ENCODE results near the gene EPN1.

The EPN1 gene

GRCh38 chr19:55650126-55650557, 24.9 kb upstream of the EPN1 start:
- TF ChIP-seq TAF1 (IDR thresholded peaks at IDR 0.05; ENCODE audit: low read depth) (no peak), CREB1 (IDR thresholded peaks at IDR 0.05; ENCODE audit: low read depth) (no peak), TCF12 (IDR thresholded peaks at IDR 0.05; ENCODE audit: low read depth) (no peak), YY1 (IDR thresholded peaks at IDR 0.05; ENCODE audit: low read depth) (no peak), RAD21 (IDR thresholded peaks at IDR 0.05; ENCODE audit: low read depth) (no peak), TEAD4 (IDR thresholded peaks at IDR 0.05) (no peak), EP300 (IDR thresholded peaks at IDR 0.05; ENCODE audit: borderline replicate concordance) (no peak), MAX (IDR thresholded peaks at IDR 0.05) (no peak), EGR1 (IDR thresholded peaks at IDR 0.05) (no peak), CEBPB (IDR thresholded peaks at IDR 0.05) (no peak), NFIC (IDR thresholded peaks at IDR 0.05) (no peak), REST (IDR thresholded peaks at IDR 0.05; ENCODE audit: low read depth) (no peak), ZBTB7A (IDR thresholded peaks at IDR 0.05; ENCODE audit: low read depth) (no peak), USF1 (IDR thresholded peaks at IDR 0.05) (no peak), FOXM1 (IDR thresholded peaks at IDR 0.05; ENCODE audit: borderline replicate concordance, low read depth) (no peak)

- TF ChIP-seq TCF12 (IDR thresholded peaks at IDR 0.05; ENCODE audit: low read depth): no peak
- no peak for TF ChIP-seq TAF1 (IDR thresholded peaks at IDR 0.05; ENCODE audit: low read depth)
- TF ChIP-seq YY1 (IDR thresholded peaks at IDR 0.05; ENCODE audit: low read depth): no peak
- TF ChIP-seq CREB1 (IDR thresholded peaks at IDR 0.05; ENCODE audit: low read depth): no peak
- TF ChIP-seq FOXM1 (IDR thresholded peaks at IDR 0.05; ENCODE audit: borderline replicate concordance, low read depth): no peak
- no peak for TF ChIP-seq NFIC (IDR thresholded peaks at IDR 0.05)
- TF ChIP-seq TEAD4 (IDR thresholded peaks at IDR 0.05): no peak
- TF ChIP-seq REST (IDR thresholded peaks at IDR 0.05; ENCODE audit: low read depth): no peak
- no peak for TF ChIP-seq MAX (IDR thresholded peaks at IDR 0.05)
- TF ChIP-seq USF1 (IDR thresholded peaks at IDR 0.05): no peak
- no peak for TF ChIP-seq ZBTB7A (IDR thresholded peaks at IDR 0.05; ENCODE audit: low read depth)
- TF ChIP-seq CEBPB (IDR thresholded peaks at IDR 0.05): no peak
- no peak for TF ChIP-seq RAD21 (IDR thresholded peaks at IDR 0.05; ENCODE audit: low read depth)
Observed at GRCh38 chr19:55650602-55651230, 24.3 kb upstream of the EPN1 start.

GRCh38 chr19:55651236-55651635, 23.8 kb upstream of the EPN1 start:
- no peak for TF ChIP-seq MAX (IDR thresholded peaks at IDR 0.05)
- TF ChIP-seq USF1 (IDR thresholded peaks at IDR 0.05): no peak

- TF ChIP-seq TCF12 (IDR thresholded peaks at IDR 0.05; ENCODE audit: low read depth) (no peak), TAF1 (IDR thresholded peaks at IDR 0.05; ENCODE audit: low read depth) (no peak)
Observed at GRCh38 chr19:55652311-55653128, 22.5 kb upstream of the EPN1 start.

- TF ChIP-seq NFIC (IDR thresholded peaks at IDR 0.05) (0 out of 2 replicates have a peak, but pooled peaks have one; percentile 15), RAD21 (IDR thresholded peaks at IDR 0.05; ENCODE audit: low read depth) (peak; percentile 65; the same call in 1 of the 2 replicates), MAX (IDR thresholded peaks at IDR 0.05) (peak; percentile 82), FOXM1 (IDR thresholded peaks at IDR 0.05; ENCODE audit: borderline replicate concordance, low read depth) (peak; percentile 32; the same call in 1 of the 2 replicates), EGR1 (IDR thresholded peaks at IDR 0.05) (0 out of 2 replicates have a peak, but pooled peaks have one; percentile 21), ZBTB7A (IDR thresholded peaks at IDR 0.05; ENCODE audit: low read depth) (no peak), TEAD4 (IDR thresholded peaks at IDR 0.05) (no peak), EP300 (IDR thresholded peaks at IDR 0.05; ENCODE audit: borderline replicate concordance) (peak; percentile 27; the same call in 1 of the 2 replicates), CEBPB (IDR thresholded peaks at IDR 0.05) (no peak), YY1 (IDR thresholded peaks at IDR 0.05; ENCODE audit: low read depth) (peak; percentile 63; the same call in 1 of the 2 replicates), TAF1 (IDR thresholded peaks at IDR 0.05; ENCODE audit: low read depth) (no peak; the same call in 1 of the 2 replicates), REST (IDR thresholded peaks at IDR 0.05; ENCODE audit: low read depth) (no peak), USF1 (IDR thresholded peaks at IDR 0.05) (no peak), TCF12 (IDR thresholded peaks at IDR 0.05; ENCODE audit: low read depth) (no peak; the same call in none of the 2 replicates), CREB1 (IDR thresholded peaks at IDR 0.05; ENCODE audit: low read depth) (no peak)
Observed at GRCh38 chr19:55653651-55654322, 21.2 kb upstream of the EPN1 start.

Measured in Ishikawa (cell line).